ENCODE measurements around the gene PPCS.

DNA sequence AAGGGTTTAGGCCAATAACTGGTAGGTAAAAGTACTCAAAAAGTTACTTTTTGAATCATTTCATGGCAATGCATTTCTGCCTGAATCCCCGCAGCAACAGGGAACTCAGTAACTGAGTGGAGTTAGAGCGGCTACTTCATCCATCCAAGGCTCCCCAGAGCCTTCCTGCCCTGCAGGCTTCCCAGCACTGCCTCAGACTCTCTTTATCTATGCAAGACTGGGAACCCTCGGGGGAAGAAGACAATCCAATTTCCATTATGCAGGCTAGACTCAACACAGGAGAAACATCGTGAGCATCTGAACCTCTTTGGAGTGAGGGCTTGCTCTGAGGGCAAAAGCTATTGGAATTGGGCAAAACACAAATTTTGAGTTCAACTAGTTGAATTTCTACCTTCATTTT, 23.6 kb upstream of the PPCS start:
- TF ChIP-seq, protein P1, sequence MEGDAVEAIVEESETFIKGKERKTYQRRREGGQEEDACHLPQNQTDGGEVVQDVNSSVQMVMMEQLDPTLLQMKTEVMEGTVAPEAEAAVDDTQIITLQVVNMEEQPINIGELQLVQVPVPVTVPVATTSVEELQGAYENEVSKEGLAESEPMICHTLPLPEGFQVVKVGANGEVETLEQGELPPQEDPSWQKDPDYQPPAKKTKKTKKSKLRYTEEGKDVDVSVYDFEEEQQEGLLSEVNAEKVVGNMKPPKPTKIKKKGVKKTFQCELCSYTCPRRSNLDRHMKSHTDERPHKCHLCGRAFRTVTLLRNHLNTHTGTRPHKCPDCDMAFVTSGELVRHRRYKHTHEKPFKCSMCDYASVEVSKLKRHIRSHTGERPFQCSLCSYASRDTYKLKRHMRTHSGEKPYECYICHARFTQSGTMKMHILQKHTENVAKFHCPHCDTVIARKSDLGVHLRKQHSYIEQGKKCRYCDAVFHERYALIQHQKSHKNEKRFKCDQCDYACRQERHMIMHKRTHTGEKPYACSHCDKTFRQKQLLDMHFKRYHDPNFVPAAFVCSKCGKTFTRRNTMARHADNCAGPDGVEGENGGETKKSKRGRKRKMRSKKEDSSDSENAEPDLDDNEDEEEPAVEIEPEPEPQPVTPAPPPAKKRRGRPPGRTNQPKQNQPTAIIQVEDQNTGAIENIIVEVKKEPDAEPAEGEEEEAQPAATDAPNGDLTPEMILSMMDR (IDR thresholded peaks at IDR 0.05; ENCODE audit: extremely low read depth in 1 of 2, insufficient read depth in 1 of 2, low read depth in 1 of 2, low read length in 2 of 2), result no peak
- no peak for TF ChIP-seq EZH2 (IDR thresholded peaks at IDR 0.05; ENCODE audit: borderline replicate concordance, low read depth, low read length, severe bottlenecking)
- no peak for TF ChIP-seq POLR2AphosphoS5 (IDR thresholded peaks at IDR 0.05; ENCODE audit: insufficient read depth, low read depth, low read length)
- TF ChIP-seq POLR2A (IDR thresholded peaks at IDR 0.05; ENCODE audit: low read depth, low read length), result no peak
- TF ChIP-seq JUN (IDR thresholded peaks at IDR 0.05; ENCODE audit: borderline replicate concordance, insufficient read depth, insufficient read length, low read depth), result no peak
- TF ChIP-seq, protein P2, sequence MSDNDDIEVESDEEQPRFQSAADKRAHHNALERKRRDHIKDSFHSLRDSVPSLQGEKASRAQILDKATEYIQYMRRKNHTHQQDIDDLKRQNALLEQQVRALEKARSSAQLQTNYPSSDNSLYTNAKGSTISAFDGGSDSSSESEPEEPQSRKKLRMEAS (IDR thresholded peaks at IDR 0.05; ENCODE audit: insufficient read depth, insufficient read length), result no peak
- no peak for TF ChIP-seq FOS (IDR thresholded peaks at IDR 0.05; ENCODE audit: borderline replicate concordance, insufficient read depth, low read length)
- TF ChIP-seq MYC (IDR thresholded peaks at IDR 0.05; ENCODE audit: low read depth, low read length), result no peak

All from endothelial cell of umbilical vein (primary cell).